GM18861 (cell line): Measurements from ENCODE around the gene PTPRM.

Source experiments
- ATAC-seq: cut with Tn5 transposase; IDR thresholded peaks from one replicate; pipeline ENCODE4 v1.9.1; 2021; ENCODE audit not compliant: unreplicated experiment

Gene PTPRM

GRCh38 chr18:8339952-8340351 lies 772.8 kb downstream of the PTPRM start:
- ATAC-seq, result no peak

- no peak for ATAC-seq
Measured at GRCh38 chr18:8341481-8342230, 774.5 kb downstream of the PTPRM start.

- no peak for ATAC-seq
Measured at GRCh38 chr18:8348051-8348720, 781.1 kb downstream of the PTPRM start.

- no peak for ATAC-seq
Measured at GRCh38 chr18:8349608-8350323, 782.6 kb downstream of the PTPRM start.

GRCh38 chr18:8350628-8351027 lies 783.5 kb downstream of the PTPRM start:
- no peak for ATAC-seq

GRCh38 chr18:8351161-8351560 lies 784.0 kb downstream of the PTPRM start:
- ATAC-seq, result no peak

- ATAC-seq, result no peak
Measured at GRCh38 chr18:8354304-8354703, 787.2 kb downstream of the PTPRM start.

- ATAC-seq, result no peak
Measured at GRCh38 chr18:8356001-8356400, 788.9 kb downstream of the PTPRM start.

GRCh38 chr18:8357320-8357719 lies 790.2 kb downstream of the PTPRM start:
- ATAC-seq, result no peak

GRCh38 chr18:8358033-8358765 lies 791.1 kb downstream of the PTPRM start:
- no peak for ATAC-seq

GRCh38 chr18:8359076-8359475 lies 792.0 kb downstream of the PTPRM start:
- no peak for ATAC-seq

GRCh38 chr18:8359481-8359880 lies 792.4 kb downstream of the PTPRM start:
- ATAC-seq, result no peak

- ATAC-seq, result no peak
Measured at GRCh38 chr18:8361941-8362471, 794.9 kb downstream of the PTPRM start.

GRCh38 chr18:8362863-8363262 lies 795.7 kb downstream of the PTPRM start:
- no peak for ATAC-seq

- ATAC-seq, result no peak
Measured at GRCh38 chr18:8364385-8364784, 797.3 kb downstream of the PTPRM start.

GRCh38 chr18:8365006-8365405 lies 797.9 kb downstream of the PTPRM start:
- no peak for ATAC-seq

GRCh38 chr18:8365528-8365927 lies 798.4 kb downstream of the PTPRM start:
- ATAC-seq, result no peak

- no peak for ATAC-seq
Measured at GRCh38 chr18:8366070-8366469, 799.0 kb downstream of the PTPRM start.

- ATAC-seq, result no peak
Measured at GRCh38 chr18:8366656-8367055, 799.5 kb downstream of the PTPRM start.

- ATAC-seq, result no peak
Measured at GRCh38 chr18:8367217-8367988, 800.3 kb downstream of the PTPRM start.
